GM19193 (cell line): ENCODE measurements around the gene TRIM41.
A peak's percentile ranks its signal among the peaks of the same experiment; 100 is the strongest.

ENCODE experiments used
- POLR2A ChIP-seq: IDR thresholded peaks from 4 replicates; pipeline ENCODE4 v1.6.1; 2011; ENCODE audit not compliant: insufficient read depth, insufficient read length; ENCODE audit errors: extremely low read depth

TRIM41 gene

DNA sequence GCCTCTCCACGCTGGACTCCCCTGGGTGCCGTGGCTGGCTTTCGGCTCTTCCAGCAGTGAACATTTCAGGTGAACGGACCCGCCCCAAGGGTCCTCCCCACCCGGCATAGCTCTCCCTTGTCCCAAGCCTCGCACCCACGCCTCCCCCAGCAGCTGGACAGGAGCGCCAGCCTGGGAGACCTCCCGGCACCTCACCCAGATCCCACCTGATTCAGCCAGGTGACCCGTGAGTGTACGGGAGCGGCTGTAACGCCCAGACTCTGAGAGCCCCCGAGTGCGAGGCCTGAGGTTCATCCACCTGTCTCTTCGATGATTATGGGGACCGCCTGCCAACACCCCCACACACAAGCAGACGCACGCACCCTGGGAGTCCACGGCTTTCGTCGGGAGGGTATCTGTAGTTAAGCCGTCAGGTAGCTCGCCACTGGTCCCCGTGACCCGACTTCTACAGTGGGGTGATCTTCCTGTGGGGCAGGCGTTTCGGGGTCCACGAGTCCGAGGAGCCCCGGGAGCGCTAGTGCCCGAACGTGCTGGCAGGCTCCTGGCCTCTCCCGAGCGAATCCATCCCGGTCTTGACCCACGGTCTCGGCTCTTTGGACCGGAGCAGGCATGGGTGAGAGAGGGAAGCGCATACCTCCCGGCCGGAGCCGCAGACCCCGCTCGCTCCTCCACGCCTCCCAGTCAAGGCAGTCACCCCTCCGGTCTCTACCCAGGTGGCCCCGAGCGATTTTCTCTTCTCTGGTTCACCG is 32.9 kb upstream of the TRIM41 start:
- TF ChIP-seq POLR2A = no peak

DNA sequence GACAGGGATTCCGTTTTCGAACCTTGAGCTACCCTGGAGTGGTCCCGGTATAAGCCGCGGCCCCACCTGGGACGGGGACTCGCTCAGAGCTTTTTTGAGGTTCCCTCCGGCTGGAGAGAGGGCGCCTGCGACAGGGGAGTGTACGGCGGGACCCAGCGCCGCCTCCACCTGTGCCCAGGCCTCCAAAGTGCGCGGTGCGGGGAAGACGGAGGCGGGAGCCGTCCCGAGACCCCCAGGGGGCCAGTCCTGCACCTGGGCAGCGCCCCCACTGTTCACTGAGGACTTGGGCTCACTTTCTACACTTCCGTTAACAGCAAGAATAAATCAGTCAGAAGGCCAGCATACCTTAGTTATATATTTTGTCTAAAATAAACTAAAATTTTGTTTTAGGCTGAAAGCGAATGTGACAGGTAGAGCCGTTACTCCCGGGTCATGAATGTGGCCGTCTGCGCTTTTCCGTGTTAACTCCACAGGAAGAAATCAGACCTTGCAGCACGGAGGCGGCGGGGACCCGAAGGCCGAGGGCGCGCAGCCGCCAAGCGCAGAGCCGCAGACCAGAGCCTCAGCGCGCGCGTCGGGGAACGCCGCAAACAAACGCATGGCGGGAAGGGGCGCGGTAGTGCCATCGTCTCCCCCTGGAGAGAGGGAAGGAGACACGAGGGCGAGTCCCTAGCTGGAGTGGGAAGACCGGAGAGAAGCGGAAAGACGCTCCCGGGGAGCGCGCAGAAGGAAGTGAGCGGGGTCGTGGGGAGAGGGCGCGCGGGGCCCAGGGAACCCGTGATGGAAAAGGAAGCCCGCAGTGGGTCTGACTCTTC is 32.2 kb upstream of the TRIM41 start:
- TF ChIP-seq POLR2A = no peak

DNA sequence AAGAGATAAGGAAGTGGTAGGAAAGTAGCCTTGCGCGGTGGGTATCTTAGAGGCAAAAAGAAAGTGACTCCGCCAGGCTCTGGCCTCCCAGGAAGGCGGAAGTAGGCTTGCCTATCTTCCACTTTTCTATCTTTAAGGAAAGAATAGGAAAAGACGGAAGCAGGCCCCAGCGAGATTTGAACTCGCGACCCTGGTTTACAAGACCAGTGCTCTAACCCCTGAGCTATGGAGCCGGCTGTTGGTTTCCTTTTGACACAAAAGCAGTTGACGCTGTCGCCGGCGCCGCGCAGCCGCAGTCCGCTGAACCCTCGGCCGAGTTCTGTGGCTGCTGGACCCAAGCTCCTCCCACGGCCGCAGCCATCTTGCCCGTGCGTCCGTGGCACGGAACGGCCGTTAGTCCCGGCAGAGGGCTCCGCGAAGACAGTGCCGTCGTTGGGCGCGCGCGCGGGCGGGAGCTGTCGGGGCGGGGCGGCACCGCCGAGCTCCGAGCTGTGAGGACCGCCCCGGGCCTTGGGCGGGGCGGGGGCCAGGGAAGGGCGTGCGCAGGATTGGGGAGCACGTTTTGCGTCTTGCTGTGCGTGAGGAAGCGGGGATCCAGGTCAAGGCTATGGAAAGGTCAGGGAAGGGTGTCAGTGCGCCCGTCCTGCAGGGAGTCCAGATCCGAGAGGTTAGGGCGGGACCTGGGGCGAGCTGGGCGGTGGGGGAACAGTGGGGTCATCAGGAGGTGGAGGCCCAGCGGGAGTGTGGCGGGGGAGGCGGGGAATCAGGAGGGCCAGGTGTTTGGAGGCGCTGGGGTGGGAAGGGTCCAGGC is 31.4 kb upstream of the TRIM41 start:
- TF ChIP-seq POLR2A = peak; percentile 73

DNA sequence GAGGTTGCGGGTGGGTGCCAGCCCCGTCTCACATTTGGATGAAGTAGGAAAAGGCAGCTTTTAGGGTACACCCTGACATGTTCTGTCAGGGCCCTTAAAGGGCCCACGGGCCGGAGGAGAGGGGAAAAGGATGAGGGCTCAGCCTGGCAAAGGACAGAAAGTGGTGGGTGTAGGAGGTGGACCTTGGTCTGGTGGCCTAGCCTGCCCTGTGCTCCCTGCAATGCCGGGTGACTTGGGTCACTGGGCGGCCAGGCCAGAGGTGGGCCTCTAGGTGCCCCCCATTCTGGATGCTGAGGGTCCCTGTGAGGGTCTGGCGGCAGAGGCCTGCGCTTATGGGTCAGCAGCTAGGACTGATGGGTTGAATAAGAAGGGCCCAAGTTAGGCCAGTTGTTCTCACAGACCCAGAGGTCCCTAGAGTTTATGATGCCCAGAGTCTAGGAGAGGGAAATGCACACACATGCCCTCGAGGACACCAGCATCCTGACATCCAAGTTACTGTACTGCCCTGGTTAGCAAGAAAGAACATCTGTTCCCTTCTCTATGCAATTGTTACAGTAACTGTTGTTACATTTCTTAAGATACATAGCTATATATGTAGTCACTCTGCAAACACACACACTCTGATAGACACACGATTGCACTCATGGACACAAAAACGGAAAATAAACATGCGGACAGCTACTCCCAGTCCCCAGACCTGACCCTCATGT is 30.6 kb upstream of the TRIM41 start:
- TF ChIP-seq POLR2A = no peak

DNA sequence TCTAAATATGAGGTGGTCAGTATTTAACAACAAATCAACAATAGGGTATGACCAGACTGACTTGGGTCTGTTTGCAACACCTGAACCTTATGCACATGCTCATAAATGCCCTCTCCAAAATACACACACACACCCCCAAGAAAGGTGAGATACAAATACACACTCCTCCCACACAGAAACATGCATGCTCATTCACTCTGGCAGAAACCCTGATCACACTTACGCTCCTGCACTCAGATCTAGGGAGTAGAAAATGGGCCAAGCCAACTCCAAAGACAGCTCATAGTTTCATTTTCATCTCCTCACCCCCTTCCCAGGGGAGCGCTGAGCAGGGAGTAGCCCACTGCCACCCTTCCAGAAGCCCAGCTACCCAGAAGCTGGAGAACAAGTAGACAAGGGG is 29.4 kb upstream of the TRIM41 start:
- no peak for TF ChIP-seq POLR2A

DNA sequence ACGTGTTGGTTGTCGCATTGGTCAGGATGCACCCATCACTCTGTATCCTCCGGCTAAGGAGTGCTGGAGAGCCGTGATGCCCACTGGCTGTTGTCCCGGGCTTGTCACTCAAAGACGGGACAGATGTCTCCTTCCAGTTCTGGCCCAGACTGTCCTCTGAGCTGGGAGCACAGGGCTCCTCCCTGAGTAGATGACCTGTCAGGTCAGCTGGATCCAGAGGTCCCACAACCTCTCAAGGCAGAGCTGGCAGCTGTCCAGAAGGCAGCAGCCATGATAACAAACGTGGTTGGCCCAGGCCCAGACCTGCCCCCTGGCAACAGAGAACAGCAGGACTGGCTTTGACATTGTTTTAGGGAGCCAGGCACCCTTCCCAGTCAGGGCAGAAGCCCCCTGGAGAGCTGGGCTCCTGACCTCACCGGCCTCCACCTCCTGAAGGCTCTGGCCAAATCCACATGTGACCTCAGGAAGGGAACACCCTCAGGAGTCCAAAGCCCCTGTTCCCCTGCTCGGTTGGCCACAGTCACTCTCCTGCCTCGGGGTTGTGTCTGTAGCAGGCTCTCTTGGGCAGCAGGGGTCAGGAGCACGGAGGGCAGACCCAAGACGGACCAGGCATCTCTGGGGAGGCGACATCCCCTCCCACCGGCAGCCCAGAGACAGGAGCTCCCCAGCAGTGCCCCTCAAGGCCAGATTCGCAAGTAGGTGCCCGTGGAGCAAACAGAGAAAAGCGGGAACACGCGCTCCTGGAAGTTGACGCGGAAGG is 28.4 kb upstream of the TRIM41 start:
- no peak for TF ChIP-seq POLR2A

DNA sequence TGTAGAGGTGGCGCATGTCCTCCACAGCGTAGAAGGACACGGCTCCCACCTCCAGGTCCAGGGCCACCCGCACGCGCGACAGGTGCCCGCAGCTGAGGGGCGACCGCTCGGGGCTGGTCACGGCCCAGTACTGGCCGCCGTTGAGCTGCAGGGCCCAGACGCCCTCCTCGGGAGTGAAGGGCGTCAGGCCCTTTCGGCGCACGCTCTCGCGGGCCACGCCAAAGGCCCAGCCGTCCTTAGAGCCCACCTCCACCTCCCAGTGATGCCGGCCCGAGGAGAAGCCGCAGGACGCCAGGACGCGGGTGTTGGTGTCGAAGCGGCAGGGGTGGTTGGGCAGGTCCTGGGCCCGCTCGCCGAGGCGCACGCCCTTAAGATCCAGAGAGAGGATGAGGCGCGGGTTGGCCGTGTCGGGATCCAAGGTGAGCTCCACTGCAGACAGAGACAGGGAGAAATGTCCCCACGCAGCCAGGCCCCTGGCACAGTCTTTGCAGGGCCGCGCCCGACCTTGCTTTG is 27.8 kb upstream of the TRIM41 start:
- TF ChIP-seq POLR2A = no peak

DNA sequence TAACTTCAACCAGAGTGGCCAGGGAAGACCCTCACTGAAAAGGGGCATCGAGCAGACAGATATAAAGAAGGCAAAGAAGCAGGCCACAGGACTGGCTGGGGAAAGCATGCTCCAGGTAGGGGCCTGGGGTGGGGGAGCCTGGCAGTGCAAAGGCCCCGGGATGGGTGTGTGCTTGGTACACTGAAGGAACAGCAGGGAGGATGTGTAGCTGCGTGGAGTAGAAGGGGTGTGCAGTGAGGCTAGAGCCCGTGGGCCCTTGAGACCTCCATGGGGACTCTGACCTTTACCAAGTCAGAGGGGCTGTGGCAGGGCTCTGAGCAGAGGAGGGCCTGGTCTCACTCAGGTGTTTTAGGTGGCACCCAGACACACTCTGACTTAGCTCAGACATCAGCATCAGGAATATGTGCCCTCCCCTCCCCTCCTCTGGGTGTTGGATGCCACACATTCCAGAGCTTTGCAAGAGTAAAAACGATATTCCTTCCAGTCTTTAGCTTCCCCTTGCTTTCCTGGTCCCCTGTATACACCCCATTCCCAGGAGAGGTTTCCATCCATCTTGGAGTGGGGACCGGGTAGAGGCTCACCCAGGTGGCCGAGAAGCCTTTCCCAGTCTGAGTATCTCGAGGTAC is 25.6 kb upstream of the TRIM41 start:
- no peak for TF ChIP-seq POLR2A

DNA sequence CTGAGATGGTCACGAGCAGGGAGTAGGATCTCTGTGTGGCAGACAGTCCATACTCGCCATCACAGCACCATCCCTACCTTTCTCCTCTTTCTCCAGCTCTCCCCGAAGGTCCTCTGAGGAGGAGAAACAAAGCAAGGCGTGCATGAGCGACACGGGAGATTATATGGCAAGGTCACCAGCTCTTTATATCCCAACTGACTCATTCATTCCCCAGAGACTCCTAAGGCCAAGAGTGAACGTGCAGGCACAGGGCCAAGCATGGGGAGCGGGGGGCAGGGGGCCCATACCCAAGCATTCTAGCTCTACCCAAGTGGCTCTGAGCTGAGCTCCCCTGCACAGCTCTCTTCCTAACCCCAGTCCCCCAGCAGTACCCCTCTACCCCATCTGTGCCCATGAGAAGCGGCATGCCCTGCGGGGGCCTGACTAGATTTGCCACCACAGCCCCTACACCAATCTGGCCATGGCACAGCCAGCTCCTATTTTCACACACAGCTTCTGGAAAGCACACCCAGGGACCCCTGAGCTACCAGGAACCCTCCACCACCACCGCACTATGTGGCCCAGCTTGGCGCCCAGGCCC is 24.9 kb upstream of the TRIM41 start:
- no peak for TF ChIP-seq POLR2A

DNA sequence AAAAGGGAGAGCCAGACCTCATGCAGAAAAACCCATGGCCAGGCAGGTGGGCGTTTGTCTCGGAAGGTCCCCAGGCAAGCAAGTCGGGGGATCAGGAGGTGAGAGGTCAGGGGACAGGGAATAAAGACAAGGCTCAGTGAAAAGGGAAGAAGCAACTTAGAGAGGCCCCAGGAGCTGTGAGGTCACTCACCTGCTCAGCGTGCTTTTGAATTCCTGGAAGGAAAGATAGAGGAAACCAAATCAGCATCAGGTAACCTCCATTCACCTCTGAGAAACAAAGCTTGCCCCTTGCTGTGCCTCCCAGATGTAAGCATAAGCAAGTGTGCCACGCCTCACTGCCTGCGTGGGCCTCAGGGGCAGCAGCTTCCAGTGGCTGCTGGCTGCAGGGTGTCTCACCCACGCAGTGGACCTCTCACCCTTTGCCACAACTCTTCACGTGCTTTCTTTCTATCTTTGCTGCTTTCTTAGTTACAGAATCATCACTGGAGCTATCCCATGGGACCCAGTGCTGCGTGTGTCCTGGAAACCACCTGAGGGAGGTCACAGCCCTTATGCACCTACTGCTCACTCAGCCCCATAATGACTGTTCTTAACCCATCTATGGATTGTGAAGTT is 24.1 kb upstream of the TRIM41 start:
- no peak for TF ChIP-seq POLR2A

DNA sequence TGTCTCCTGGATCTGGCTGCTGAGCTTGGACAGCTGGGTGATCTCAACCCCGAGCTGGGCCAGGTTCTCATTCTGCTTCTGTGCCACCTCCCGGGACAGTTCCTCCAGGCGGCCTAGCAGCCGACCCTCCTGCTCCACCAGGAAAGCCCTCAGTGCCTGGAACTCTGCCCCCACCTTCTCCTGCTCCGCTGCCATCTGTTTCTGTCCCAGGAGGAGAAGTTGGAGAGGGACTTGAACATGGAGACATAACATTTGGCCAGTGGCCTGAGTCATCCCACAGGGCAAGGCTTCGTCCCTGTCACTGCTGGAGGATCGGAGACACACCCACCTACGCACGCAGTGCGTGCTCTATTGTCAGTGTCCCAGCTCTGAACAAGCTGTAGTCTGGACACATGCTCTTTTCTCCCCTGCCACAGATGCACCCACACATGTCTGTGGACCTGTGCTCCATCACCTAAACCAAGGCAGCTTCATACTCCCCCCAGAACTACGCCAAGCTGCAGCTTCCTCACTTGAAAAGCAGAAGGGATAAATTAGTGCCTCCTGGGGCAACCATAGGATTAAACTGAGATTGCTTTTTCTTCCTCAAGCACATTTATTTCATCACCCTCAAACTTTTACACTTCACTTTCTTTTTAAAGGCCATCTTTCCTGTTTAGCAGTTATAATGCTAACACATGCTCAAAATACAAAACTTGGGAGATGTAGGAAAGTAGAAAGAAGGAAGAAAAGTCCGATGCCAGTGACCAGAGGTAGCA is 23.0 kb upstream of the TRIM41 start:
- TF ChIP-seq POLR2A = no peak

DNA sequence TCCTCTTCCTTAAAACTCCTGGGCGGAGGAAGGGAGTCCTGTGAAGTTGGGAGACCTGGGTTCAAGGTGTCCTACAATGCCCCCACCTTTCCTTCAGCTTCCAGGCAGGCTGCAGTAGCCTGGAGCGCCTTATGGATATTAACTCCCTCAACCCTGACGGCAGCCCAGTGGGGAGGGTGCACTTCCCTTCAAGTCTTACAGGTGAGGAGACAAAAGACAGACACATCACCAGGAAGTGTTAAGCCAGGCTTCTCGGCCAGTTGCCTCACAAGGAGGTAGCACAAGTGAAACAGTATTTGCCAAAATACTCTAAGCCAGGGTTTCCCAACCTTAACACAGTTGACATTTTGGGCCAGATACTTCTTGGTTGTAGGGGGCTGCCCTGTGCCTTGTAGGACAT is 22.3 kb upstream of the TRIM41 start:
- TF ChIP-seq POLR2A = no peak
